ENCODE results near the gene CDAN1.

DNA sequence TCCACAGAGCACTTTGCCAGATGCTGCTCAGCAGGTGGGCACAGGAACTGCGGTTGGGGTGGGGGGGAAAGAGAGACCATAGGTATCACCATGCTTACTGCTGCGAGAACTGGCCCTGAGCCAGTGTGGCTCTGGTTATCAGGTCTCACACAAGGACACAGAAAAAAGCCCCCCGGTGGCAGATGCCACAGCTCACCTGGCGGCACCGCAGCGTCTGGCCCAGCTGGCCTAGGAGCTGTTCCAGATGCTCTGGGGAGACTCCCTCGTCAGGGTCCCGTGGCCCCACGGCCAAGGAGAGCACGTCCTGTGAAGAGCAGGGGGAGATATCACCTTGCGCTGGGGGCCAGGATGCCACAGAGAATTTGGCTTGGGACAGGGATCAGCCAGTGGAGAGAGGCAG, 10.8 kb downstream of the CDAN1 start:
- TF ChIP-seq POLR2A (IDR thresholded peaks at IDR 0.05; ENCODE audit: low read depth, low read length) (no peak), TAF1 (IDR thresholded peaks at IDR 0.05; ENCODE audit: low read depth, low read length) (no peak), POLR2AphosphoS5 (IDR thresholded peaks at IDR 0.05; ENCODE audit: low read depth, low read length) (no peak)
